K562 (cell line): ENCODE measurements around the gene FGF14. TPM values are rescaled to one million over a fixed set of nuclear protein-coding genes. Genes with fewer than 3 reads are reported as not detected.

Experiments
- ATAC-seq: fragments of 200-7000 bp; cut with Tn5 transposase; 3 replicates; pipeline ENCODE4 v1.9.1; 2020; ENCODE audit warnings: moderate library complexity
- BruUV-seq: library from RNA; stranded (reverse); fragments of 400-500 nt; replicated peaks from 2 replicates; lab custom pipeline; 2021; lab: Mats Ljungman, UMichigan
- CTCF ChIA-PET: fragments of 300-600 bp; formaldehyde crosslinking; extraction: SDS; loops from one replicate; lab custom pipeline; 2021; ENCODE audit warnings: low intra/inter-chr PET ratio; lab: Yijun Ruan, JAX
- POLR2A ChIA-PET: fragments of 300-600, 350-650 bp; sonication (Branson Sonifier 250); formaldehyde crosslinking; extraction: SDS; loops from one replicate; lab custom pipeline; 2021; ENCODE audit warnings: antibody characterized with exemption, inconsistent platforms; lab: Yijun Ruan, JAX
- DNase-seq, 4 experiments: peaks; one replicate each; pipeline versions ENCODE4 v3.0.0 to v3.0.0-alpha.2; 2011 to 2018; ENCODE audit warnings: low spot score in 3 of 4, mixed read lengths in 3 of 4; ENCODE audit errors: extremely low read depth in 1 of 4
- FAIRE-seq: peaks from 2 replicates; lab custom pipeline; 2011; peaks lifted over from hg19 to GRCh38; lab: Jason Lieb, UNC
- H2AFZ ChIP-seq: 2 replicates; pipeline ENCODE4 v1.6.0; 2011; ENCODE audit warnings: low read depth, low read length, control low read depth, inconsistent platforms
- H3K27ac ChIP-seq: fragments of 200-600 bp; 3 replicates; pipeline ENCODE4 v1.8.0; 2011; ENCODE audit warnings: low read depth, mild to moderate bottlenecking, control low read depth, inconsistent platforms, low read length, moderate library complexity, mixed read lengths; ENCODE audit errors: extremely low read depth
- H3K27me3 ChIP-seq, 2 experiments: fragments of 300-600 bp in 1 of 2; 2 replicates in 1 of 2; 3 replicates in 1 of 2; pipeline versions ENCODE4 v1.6.0 to v1.8.0; 2011; ENCODE audit warnings: inconsistent platforms in 2 of 2, low read length in 2 of 2, mild to moderate bottlenecking in 1 of 2, mixed read lengths in 1 of 2, moderate library complexity in 1 of 2; ENCODE audit not compliant: control insufficient read depth in 2 of 2, insufficient read depth in 2 of 2
- H3K36me3 ChIP-seq: fragments of 300-600 bp; 3 replicates; pipeline ENCODE4 v1.8.0; 2011; ENCODE audit warnings: mild to moderate bottlenecking, low read length, inconsistent platforms; ENCODE audit not compliant: control insufficient read depth, insufficient read depth
- H3K4me1 ChIP-seq, 2 experiments: fragments of 200-600 bp in 1 of 2; replicated peaks in 1 of 2; 2 replicates in 1 of 2; 3 replicates in 1 of 2; pipeline versions ENCODE4 v1.5.1 to v1.8.0; 2011; ENCODE audit warnings: inconsistent platforms in 2 of 2, low read length in 2 of 2, mild to moderate bottlenecking in 1 of 2, mixed read lengths in 1 of 2, moderate library complexity in 1 of 2; ENCODE audit not compliant: control insufficient read depth in 2 of 2, insufficient read depth in 2 of 2
- H3K4me2 ChIP-seq: 2 replicates; pipeline ENCODE4 v1.6.1; 2011; ENCODE audit warnings: low read length, control low read depth, inconsistent platforms, mixed read lengths; ENCODE audit not compliant: insufficient read depth
- H3K4me3 ChIP-seq: fragments of 200-600 bp; sonication (generic), shearing (Covaris generic); 2 replicates; pipeline ENCODE4 v1.5.1; 2016; ENCODE audit warnings: control low read depth, inconsistent platforms
- H3K79me2 ChIP-seq: fragments of 200-600 bp; 3 replicates; pipeline ENCODE4 v1.8.0; 2011; ENCODE audit warnings: low read length, inconsistent platforms; ENCODE audit not compliant: control insufficient read depth, insufficient read depth
- H3K9ac ChIP-seq, 2 experiments: 2 replicates each; pipeline versions ENCODE4 v1.6.0 to v1.6.1; 2011; ENCODE audit warnings: low read depth in 2 of 2, low read length in 2 of 2, control low read depth in 1 of 2, inconsistent platforms in 1 of 2, mild to moderate bottlenecking in 1 of 2, mixed read lengths in 1 of 2; ENCODE audit not compliant: insufficient read depth in 1 of 2
- H3K9me1 ChIP-seq: one replicate; pipeline ENCODE4 v1.6.0; 2011; ENCODE audit warnings: inconsistent platforms, mild to moderate bottlenecking, low read length, moderate library complexity; ENCODE audit not compliant: control insufficient read depth, insufficient read depth
- H3K9me3 ChIP-seq: replicated peaks from 2 replicates; pipeline ENCODE4 v1.5.1; 2011; ENCODE audit warnings: low read depth, low read length, inconsistent platforms; ENCODE audit not compliant: control insufficient read depth, insufficient read depth
- H4K20me1 ChIP-seq: replicated peaks from 2 replicates; pipeline ENCODE4 v1.6.1; 2011; ENCODE audit warnings: low read length, inconsistent platforms, mixed read lengths; ENCODE audit not compliant: control insufficient read depth, insufficient read depth
- ASH1L ChIP-seq: fragments of 450-650 bp; IDR thresholded peaks from 2 replicates; pipeline ENCODE4 v1.6.1; 2018; ENCODE audit warnings: borderline replicate concordance, mild to moderate bottlenecking, low read depth; ENCODE audit not compliant: partially characterized antibody
- BCL6 ChIP-seq: fragments of 250-450 bp; sonication (Bioruptor Pico); IDR thresholded peaks from 2 replicates; pipeline ENCODE4 v1.4.0; 2020
- BMI1 ChIP-seq: fragments of 150-350 bp; IDR thresholded peaks from 2 replicates; pipeline ENCODE4 v1.6.1; 2014; ENCODE audit warnings: low read length
- CBFA2T3 ChIP-seq: fragments of 450-650 bp; IDR thresholded peaks from 2 replicates; pipeline ENCODE4 v1.6.1; 2017
- EHMT2 ChIP-seq: fragments of 450-650 bp; IDR thresholded peaks from 2 replicates; pipeline ENCODE4 v1.6.1; 2018; ENCODE audit warnings: antibody characterized with exemption
- EP300 ChIP-seq: IDR thresholded peaks from 2 replicates; pipeline ENCODE4 v1.6.1; 2012; ENCODE audit warnings: low read length, improper control_type of control experiment
- FOXP4 ChIP-seq: sonication (generic); formaldehyde crosslinking; IDR thresholded peaks from 2 replicates; pipeline ENCODE4 v1.8.0; 2022; ENCODE audit warnings: mild to moderate bottlenecking, missing genetic modification reagents, borderline replicate concordance
- HEY1 ChIP-seq: fragments of 250-450 bp; sonication (Bioruptor Pico); IDR thresholded peaks from 2 replicates; pipeline ENCODE4 v1.5.0; 2020; ENCODE audit warnings: mild to moderate bottlenecking, moderate library complexity, borderline replicate concordance
- RBM17 ChIP-seq: fragments of 200-400 bp; formaldehyde crosslinking; IDR thresholded peaks from 2 replicates; pipeline ENCODE4 v1.6.1; 2017; ENCODE audit warnings: low read depth, mild to moderate bottlenecking, low read length, borderline replicate concordance
- RERE ChIP-seq: sonication (generic); formaldehyde crosslinking; IDR thresholded peaks from 2 replicates; pipeline ENCODE4 v1.8.0; 2023; ENCODE audit warnings: missing genetic modification reagents, mild to moderate bottlenecking, borderline replicate concordance
- SNAPC5 ChIP-seq: fragments of 250-450 bp; sonication (Bioruptor Pico); IDR thresholded peaks from 2 replicates; pipeline ENCODE4 v1.8.0; 2021; ENCODE audit warnings: moderate library complexity, mild to moderate bottlenecking, inconsistent platforms
- SRSF3 ChIP-seq: fragments of 200-400 bp; formaldehyde crosslinking; IDR thresholded peaks from 2 replicates; pipeline ENCODE4 v1.6.1; 2016; ENCODE audit warnings: mild to moderate bottlenecking, low read length, moderate library complexity; ENCODE audit not compliant: insufficient read depth
- ZNF23 ChIP-seq: fragments of 250-450 bp; sonication (Bioruptor Pico); IDR thresholded peaks from 2 replicates; pipeline ENCODE4 v1.4.0; 2020; ENCODE audit warnings: mild to moderate bottlenecking
- ZNF384 ChIP-seq: IDR thresholded peaks from 2 replicates; pipeline ENCODE4 v1.6.1; 2012; ENCODE audit warnings: low read depth, low read length, improper control_type of control experiment
- ZNF57 ChIP-seq: fragments of 450-650 bp; formaldehyde crosslinking; IDR thresholded peaks from 2 replicates; pipeline ENCODE4 v1.4.0; 2020; ENCODE audit warnings: mild to moderate bottlenecking, moderate library complexity
- ZZZ3 ChIP-seq: fragments of 450-650 bp; IDR thresholded peaks from 2 replicates; pipeline ENCODE4 v1.6.1; 2016; ENCODE audit warnings: antibody characterized with exemption, mild to moderate bottlenecking, moderate library complexity
- in situ Hi-C: fragments of 300-500 bp; cut with MboI; formaldehyde crosslinking; loops from 4 replicates; pipeline ENCODE4 v1.15.0; 2018; ENCODE audit warnings: inconsistent platforms, mixed read lengths
- intact Hi-C: fragments of 100-400 bp; cut with micrococcal nuclease; formaldehyde crosslinking; loops from 2 replicates; pipeline ENCODE4 v1.14.2; 2022
- polyA plus RNA-seq, 8 experiments: library from polyadenylated mRNA; depleted of rRNA in 4 of 8; stranded (reverse) in 5 of 8; unstranded in 3 of 8; fragments of >200 nt; fragmentation: Nextera tagmentation in 2 of 8; fragmentation: Illumina TruSeq in 1 of 8; extraction: Ambion mirVana in 2 of 8; extraction: Trizol in 1 of 8; gene quantifications; 2 replicates each; pipeline versions ENCODE4 v1.2.1 to v1.2.3, GENCODE V29; 2011 to 2014; ENCODE audit warnings: inconsistent platforms in 1 of 8, missing spikeins in 1 of 8
- total RNA-seq, 7 experiments: library from RNA; depleted of rRNA in 6 of 7; stranded (reverse); fragments of >200 nt in 6 of 7; fragmentation: Illumina TruSeq in 2 of 7; extraction: Trizol in 2 of 7; gene quantifications; 2 replicates each; pipeline versions ENCODE4 v1.2.1 to v1.2.3, GENCODE V29; 2011 to 2021; ENCODE audit warnings: low replicate concordance in 1 of 7

Gene FGF14
- total and polyA plus RNA-seq, 9 of the 15 experiments (the other 6 are each of a cell fraction or from before 2014, with no cell fraction given): not detected

- intact Hi-C loops: no loop called here
- H3K27ac ChIP-seq: no peak overlapping the region
- no peaks in the 10 kb centered on the region for H3K27me3 ChIP-seq
- FAIRE-seq (no peak), DNase-seq (no peak), ATAC-seq (no peak)
- no peaks in the 10 kb centered on the region for H3K9me3 ChIP-seq
- CTCF ChIA-PET: no interaction called here
- no peaks in the 10 kb centered on the region for H3K9me1 ChIP-seq
- no peak overlapping the region for H3K4me2 ChIP-seq
- no peak overlapping the region for H2AFZ ChIP-seq
- no peaks in the 10 kb centered on the region for H3K79me2 ChIP-seq
- in situ Hi-C loops: no loop called here
- no peak overlapping the region for H3K4me3 ChIP-seq
- H3K36me3 ChIP-seq: no peaks in the 10 kb centered on the region
- no peaks in the 10 kb centered on the region for H4K20me1 ChIP-seq
- POLR2A ChIA-PET: no interaction called here
- H3K9ac ChIP-seq: no peak overlapping the region
- H3K4me1 ChIP-seq: no peaks in the 10 kb centered on the region
- no TSS peak for BruUV-seq
- TF ChIP-seq HEY1 (no peak), ASH1L (no peak), ZZZ3 (no peak), RBM17 (no peak), EHMT2 (no peak), ZNF57 (CRISPR knock-in tag) (no peak), SNAPC5 (CRISPR knock-in tag) (no peak), ZNF23 (CRISPR knock-in tag) (no peak), EP300 (no peak), BCL6 (CRISPR knock-in tag) (no peak), RERE (CRISPR knock-in tag) (no peak), BMI1 (no peak), CBFA2T3 (no peak), FOXP4 (CRISPR knock-in tag) (no peak), ZNF384 (no peak), SRSF3 (no peak)
Observed at GRCh38 chr13:101728021-101728420, 673.8 kb downstream of the FGF14 start.
